C4-2B (cell line): ENCODE results near the gene NRXN3.

ENCODE experiments used
- H3K27ac ChIP-seq: fragments of 450-650 bp; 2 replicates; pipeline ENCODE4 v1.5.1; 2017
- CTCF ChIP-seq: fragments of 450-650 bp; conservative IDR thresholded peaks from 2 replicates; pipeline ENCODE4 v1.5.1; 2017; ENCODE audit warnings: mild to moderate bottlenecking
- ZFX ChIP-seq: fragments of 450-650 bp; IDR thresholded peaks from 2 replicates; pipeline ENCODE4 v1.6.1; 2017

NRXN3 gene

GRCh38 chr14:78873581-78873980 is 703.4 kb downstream of the NRXN3 start:
- TF ChIP-seq CTCF: no peak
- no peak for TF ChIP-seq ZFX

GRCh38 chr14:78875049-78875448 is 704.9 kb downstream of the NRXN3 start:
- no peak overlapping the region for H3K27ac ChIP-seq
- no peak for TF ChIP-seq ZFX
- no peak for TF ChIP-seq CTCF

More at GRCh38 chr14:78873581-78873980, 703.4 kb downstream of the NRXN3 start:
- H3K27ac ChIP-seq: no peak overlapping the region

GRCh38 chr14:78885884-78886283 is 715.7 kb downstream of the NRXN3 start:
- TF ChIP-seq ZFX (no peak), CTCF (no peak)
- H3K27ac ChIP-seq: no peak overlapping the region

GRCh38 chr14:78897443-78897842 is 727.3 kb downstream of the NRXN3 start:
- no peak overlapping the region for H3K27ac ChIP-seq
- no peak for TF ChIP-seq ZFX
- TF ChIP-seq CTCF: no peak

GRCh38 chr14:78902010-78902623 is 731.9 kb downstream of the NRXN3 start:
- no peak overlapping the region for H3K27ac ChIP-seq
- TF ChIP-seq CTCF (peak; percentile 91), ZFX (no peak)

GRCh38 chr14:78904094-78904493 is 733.9 kb downstream of the NRXN3 start:
- TF ChIP-seq CTCF (peak; percentile 31), ZFX (no peak)
- no peak overlapping the region for H3K27ac ChIP-seq

GRCh38 chr14:78917462-78917861 is 747.3 kb downstream of the NRXN3 start:
- TF ChIP-seq ZFX (no peak), CTCF (no peak)
- H3K27ac ChIP-seq: no peak overlapping the region
